GM10266 (cell line): ENCODE measurements around the gene ARFGAP1.

Experiments
- DNase-seq: peaks from one replicate; pipeline ENCODE4 v3.0.0; 2012; ENCODE audit errors: extremely low spot score
- TF ChIP-seq, protein P1 (sequence below): IDR thresholded peaks from 2 replicates; pipeline ENCODE4 v1.5.1; 2012; ENCODE audit warnings: mild to moderate bottlenecking, low read depth; ENCODE audit not compliant: control insufficient read depth, insufficient read depth; ENCODE audit errors: missing control alignments

ARFGAP1 gene

DNA sequence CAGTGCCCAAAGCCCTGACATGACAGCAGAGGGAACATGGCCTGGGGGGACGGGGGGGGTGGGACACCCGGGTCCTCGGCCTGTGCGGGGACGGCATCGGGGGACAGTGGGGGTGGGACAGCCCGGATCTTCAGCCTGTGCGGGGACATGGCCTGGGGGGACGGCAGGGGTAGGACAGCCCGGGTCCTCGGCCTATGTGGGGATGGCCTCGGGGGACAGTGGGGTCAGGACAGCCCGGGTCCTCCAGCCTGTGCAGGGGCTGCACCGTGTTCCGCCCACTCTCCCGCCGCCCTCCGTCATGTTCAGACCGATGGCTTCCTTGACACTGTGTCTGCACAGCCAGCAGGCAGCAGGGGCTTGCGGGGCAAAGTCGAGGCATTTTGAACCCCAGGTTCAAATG, 29.9 kb upstream of the ARFGAP1 start:
- TF ChIP-seq, protein P1, sequence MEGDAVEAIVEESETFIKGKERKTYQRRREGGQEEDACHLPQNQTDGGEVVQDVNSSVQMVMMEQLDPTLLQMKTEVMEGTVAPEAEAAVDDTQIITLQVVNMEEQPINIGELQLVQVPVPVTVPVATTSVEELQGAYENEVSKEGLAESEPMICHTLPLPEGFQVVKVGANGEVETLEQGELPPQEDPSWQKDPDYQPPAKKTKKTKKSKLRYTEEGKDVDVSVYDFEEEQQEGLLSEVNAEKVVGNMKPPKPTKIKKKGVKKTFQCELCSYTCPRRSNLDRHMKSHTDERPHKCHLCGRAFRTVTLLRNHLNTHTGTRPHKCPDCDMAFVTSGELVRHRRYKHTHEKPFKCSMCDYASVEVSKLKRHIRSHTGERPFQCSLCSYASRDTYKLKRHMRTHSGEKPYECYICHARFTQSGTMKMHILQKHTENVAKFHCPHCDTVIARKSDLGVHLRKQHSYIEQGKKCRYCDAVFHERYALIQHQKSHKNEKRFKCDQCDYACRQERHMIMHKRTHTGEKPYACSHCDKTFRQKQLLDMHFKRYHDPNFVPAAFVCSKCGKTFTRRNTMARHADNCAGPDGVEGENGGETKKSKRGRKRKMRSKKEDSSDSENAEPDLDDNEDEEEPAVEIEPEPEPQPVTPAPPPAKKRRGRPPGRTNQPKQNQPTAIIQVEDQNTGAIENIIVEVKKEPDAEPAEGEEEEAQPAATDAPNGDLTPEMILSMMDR, result no peak
- no peak for DNase-seq

DNA sequence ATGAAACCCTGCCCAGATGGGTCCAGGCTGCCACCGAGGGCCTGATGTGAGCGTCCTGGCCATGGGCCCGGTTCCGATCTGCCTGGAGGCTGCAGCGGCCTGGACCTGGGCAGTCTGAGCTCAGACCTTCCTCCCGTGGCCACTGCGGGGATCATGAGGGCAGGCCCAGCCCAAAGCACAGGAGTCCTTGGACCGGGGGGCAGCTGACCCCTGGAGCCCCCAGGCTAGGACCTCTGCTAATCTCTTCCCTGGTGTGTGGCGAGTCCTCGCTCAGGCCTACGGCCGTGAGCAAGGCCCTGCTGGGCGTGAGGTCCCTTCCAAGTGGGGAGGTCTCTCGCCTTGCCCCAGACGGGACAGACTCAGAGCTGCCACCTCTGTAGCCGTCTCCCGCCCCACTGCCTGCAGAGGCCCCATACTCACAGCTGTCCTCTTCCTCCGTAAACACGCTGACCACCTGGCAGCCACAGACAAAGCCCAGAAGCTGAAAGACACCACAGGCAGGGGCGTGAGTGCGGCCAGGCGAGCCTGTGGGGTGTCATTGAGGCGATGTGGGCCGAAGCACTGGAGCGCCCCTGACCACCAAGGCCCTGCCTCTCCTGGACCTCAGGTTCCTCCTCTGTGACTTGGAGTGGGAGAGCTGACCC, 28.9 kb upstream of the ARFGAP1 start:
- TF ChIP-seq, protein P1, result no peak

DNA sequence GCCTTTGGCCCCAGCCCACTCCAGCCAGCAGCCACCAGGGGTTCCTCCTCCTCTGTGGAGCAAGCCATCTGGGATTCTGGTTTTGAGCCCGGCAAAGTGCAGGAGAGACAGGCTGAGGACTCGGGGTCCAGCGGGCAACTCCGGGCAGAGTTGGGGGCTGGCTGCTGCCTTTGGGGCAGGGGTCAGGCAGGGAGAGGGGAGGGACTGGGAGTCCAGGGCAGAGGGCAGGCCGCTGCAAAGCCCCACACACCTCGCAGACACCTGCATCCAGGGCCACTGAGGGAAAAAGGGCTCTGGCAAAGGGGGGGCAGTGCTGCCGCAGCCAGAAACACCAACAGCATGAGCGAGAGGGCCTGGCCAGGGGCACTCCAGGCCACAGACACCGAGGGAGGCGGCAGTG, 28.1 kb upstream of the ARFGAP1 start:
- DNase-seq, result no peak
- TF ChIP-seq, protein P1, result no peak

More for the DNA sequence above, 28.9 kb upstream of the ARFGAP1 start:
- no peak for DNase-seq

DNA sequence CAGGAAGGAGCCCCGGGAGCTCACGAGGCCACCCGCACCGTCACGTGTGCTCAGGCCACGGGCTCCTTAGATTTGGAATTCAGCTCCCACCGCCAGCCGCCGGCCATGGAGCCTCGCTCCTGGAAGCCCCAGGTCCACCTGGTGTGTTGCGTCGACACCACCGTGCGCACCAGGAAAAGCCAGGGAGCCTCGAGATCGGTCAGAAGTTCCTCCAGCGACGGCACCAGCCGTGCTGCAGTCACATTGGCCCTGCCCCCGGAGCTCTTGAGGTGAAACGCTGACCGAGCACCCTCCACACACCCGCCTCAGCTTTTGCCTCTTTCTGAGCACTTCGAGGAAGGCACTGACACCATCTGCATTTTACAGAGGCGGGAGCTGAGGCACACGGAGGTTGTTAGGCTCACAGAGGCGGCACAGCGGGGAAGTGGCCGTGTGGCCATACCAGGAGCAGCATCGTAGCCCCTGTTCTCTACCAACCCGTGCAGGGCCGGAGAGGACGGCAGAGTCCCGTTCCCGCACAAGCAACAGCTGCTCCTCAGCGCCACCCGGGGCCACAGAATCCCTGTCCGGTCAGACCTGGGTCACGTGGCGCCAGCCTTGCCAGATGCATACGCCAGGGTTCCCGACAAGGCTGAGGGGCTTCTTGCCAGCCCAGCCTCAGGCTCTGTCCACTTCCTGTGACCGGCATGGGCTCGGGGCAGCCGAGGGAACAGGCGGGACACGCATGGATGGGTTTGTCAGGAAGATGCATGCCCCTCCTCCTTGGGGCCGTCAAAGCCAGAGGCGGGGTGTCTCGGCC, 25.9 kb upstream of the ARFGAP1 start:
- no peak for DNase-seq

DNA sequence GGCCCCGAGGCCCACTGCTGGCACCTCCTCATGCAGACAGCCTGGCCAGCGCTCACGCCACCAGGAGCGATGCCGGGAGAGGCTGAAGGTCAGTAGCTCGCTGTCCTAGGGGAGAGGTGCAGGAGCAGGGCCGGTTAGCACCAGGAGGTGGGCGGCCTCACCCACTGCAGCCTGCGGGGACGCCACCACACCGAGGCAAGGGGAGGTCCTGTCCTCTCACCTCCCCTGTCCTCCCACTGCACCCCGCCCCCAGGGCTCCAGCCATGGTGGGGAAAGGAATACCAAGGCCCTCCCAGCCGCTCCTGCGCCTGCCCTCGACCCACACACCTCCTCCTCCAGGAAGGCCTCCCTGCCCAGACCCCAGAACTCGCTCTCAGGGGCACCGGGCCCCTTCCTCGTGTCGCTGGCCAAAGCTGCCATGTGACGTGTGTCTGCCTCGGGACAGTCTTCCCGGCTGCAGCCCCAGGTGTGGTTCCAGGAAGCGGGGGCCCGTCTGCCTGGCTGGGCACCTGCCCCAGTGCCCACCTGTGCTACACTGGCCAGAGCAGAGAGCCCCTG, 24.9 kb upstream of the ARFGAP1 start:
- TF ChIP-seq, protein P1, result no peak
- DNase-seq, result no peak

More for the DNA sequence above, 25.9 kb upstream of the ARFGAP1 start:
- TF ChIP-seq, protein P1, result no peak

DNA sequence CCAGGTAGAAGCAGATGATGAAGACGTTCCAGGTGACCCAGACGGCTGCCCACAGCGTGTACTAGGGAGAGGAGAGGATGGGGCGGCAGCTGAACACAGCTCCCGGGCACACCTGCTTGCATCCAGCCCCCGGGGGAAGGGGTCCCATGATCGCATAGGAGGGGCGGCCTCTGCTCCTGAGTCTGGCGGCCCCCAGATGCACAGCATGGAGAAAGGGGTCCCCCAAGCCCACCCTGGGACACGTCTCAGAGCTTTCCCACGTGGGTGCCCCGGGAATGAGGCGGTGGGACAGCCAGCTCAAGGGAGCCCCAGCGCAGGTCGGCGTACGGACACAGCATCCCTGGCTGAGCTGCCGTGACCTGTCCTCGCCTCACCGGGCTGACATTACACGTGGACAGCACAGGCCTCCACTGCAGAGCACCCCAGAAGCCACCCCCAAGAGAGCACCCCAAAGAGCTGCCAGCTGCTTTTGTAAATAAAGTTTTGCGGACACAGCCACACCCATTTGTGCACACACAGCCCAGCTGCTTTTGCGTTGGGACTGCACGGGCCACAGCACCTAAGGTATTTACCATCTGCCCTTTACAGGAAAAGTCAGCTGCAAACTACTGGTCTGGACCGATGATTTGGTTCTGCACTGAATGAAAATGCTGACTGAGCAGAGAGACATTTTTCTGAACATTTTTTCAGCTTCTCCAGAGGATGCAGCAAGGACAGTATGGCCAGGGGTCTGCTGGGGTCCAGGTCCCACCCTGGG, 23.6 kb upstream of the ARFGAP1 start:
- DNase-seq, result no peak
- TF ChIP-seq, protein P1, result no peak

DNA sequence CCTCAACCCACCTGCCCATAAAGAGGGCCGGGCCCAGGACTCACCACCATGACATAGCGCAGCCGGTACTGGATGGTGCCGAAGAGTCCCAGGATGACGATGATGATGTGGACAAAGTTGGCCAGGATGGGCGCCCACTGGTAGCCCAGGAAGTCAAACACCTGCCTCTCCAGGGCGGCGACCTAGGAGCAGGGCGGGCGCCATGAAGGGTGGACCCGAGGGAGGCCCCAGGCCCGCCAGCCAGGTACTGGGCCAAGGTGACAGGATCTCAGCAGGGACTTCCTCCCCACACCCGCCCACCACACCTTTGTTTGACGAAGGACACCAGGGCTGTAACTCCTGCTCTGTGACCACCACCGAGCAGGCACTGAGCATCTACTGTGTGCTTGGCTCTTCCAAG, 22.7 kb upstream of the ARFGAP1 start:
- DNase-seq, result no peak
- TF ChIP-seq, protein P1, result no peak
